Activated naive CD4-positive, alpha-beta T cell treated with Interleukin-2 at 50 U/mL for 16 hours (primary cell): ENCODE results near the gene ZDHHC20.

Source experiments
- DNase-seq: peaks from one replicate; pipeline ENCODE4 v3.0.0-alpha.2; 2020

The ZDHHC20 gene, protein sequence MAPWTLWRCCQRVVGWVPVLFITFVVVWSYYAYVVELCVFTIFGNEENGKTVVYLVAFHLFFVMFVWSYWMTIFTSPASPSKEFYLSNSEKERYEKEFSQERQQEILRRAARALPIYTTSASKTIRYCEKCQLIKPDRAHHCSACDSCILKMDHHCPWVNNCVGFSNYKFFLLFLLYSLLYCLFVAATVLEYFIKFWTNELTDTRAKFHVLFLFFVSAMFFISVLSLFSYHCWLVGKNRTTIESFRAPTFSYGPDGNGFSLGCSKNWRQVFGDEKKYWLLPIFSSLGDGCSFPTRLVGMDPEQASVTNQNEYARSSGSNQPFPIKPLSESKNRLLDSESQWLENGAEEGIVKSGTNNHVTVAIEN

DNA sequence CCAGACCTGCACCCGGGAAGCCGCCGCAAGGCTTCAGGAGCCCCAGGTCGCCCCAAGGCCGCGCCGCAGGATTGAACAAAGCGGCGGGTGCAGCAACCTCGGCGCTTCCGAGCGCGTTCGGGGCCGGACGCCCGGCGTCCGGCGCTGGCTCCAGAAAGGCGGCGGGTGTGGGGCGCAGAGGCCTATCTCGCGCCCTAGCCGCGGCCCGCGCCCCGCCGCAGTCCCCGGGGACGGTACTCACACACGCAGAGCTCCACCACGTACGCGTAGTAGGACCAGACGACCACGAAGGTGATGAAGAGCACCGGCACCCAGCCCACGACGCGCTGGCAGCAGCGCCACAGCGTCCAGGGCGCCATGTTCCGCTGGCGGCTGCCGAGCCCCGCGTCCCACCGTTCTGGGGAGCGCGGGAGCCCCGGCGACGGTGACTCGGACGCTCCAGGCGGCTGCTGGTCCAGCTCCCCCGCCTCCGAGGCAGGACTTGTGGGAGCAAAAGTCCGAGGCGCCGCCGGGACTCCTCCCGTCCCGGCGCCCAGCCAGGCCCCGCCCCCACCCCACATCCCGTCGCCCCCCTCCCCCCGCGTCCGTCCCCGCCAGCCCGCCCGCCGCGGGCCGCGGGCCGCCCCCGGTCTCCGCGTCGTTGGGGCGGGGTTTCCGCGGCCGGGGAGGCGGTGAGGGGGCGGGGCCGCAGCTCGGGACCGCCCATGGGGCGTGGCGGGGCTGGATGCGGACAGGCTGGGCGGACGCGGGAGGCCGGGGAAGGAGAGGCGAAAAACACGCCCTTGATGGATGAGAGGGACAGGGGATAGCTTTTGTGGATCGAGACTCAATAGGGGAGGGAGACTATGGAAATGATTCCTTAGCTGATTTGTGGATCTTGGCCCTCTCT lies at the start of gene ZDHHC20:
Gene ZDHHC20, minus strand, starts transcription at position 491 of the 889 bp plus-strand sequence. Its CDS starts 132 bp downstream, at position 359.
- peak; percentile 91 for DNase-seq

DNA sequence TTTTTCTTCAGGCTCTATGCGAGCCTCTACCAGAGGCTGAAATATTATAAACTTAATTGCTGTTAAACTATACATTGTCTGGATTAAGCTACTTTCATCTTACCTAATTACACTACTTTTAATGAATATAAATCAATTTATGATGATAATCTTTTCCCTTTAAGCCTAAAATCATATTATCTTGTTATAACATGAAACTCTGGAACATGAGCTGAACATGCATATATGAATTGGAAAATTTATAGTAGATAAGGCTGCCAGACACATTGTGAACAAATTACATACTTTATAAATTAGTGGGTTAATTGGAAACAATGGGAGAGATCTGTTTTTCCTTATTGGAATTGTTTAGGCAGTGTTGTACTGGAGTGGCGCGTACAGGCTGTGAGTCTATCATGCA lies 45.3 kb upstream of the ZDHHC20 start:
- DNase-seq = no peak

DNA sequence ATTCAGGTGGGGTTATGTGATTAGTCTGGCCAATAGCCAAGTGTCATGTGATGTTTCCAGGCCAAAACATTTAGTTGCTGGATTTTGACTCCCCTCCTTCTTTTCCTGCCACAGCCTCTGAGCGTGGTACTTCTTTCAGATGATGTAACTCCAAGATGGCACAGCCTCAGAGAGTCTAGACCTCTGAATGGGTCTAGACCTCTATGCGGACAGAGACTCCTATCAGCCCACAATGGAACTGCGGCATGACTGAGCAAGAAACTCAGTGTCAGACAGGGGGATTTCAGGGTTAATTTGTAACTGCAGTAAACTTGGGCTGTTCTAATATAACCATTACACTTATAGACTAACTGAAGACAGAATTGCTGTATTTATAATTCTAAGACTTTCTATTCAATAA lies 42.6 kb upstream of the ZDHHC20 start:
- DNase-seq = no peak

DNA sequence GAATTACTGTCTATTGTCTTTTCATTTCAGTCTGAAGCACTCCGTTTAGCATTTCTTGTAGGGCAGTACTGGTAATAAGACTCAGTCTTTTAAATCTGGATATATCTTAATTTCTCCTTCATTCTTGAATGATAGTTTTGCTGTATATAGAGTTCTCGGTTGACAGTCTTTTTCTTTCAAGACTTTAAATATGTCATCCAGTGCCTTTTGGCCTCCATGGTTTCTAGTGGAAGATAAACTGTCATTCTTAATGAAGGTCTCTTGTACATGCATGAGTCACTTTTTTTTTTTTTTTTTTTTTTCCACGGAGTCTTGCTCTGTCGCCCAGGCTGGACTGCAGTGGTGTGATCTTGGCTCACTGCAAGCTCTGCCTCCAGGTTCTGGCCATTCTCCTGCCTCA lies 27.2 kb upstream of the ZDHHC20 start:
- DNase-seq = no peak

DNA sequence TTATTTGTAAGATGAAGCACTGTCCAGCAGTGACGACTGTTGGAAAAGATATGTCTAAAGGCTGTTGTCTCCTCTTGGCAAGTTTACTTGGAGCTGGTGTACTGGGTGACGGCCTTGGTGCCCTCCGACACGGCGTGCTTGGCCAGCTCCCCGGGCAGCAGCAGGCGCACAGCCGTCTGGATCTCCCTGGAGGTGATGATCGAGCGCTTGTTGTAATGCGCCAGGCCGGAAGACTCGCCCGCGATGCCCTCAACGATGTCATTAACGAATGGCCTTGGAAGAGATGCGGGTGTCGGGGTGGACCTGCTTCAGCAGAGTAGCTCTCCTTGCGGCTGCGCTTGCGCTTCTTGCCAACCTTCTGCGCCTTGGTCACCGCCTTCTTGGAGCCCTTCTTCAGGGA lies 24.6 kb upstream of the ZDHHC20 start:
- no peak for DNase-seq

DNA sequence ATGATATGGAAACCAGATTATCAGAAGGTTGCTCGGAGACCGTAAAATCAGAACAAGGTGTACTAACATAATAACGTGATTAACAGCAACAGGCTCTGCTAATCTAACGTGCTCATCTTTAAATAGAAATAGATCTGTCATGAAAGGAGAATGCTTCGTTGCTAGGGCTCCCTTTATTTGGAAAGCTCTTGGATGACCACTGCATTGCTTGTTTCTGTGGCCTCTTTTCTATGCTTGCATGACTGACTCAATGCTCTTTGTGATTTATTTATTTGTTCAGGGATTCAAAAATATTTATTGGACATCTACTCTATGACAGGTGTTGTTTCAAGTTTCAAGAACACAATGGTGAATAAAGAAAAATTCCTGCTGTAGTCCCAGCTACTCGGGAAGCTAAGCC lies 22.3 kb upstream of the ZDHHC20 start:
- DNase-seq = no peak

DNA sequence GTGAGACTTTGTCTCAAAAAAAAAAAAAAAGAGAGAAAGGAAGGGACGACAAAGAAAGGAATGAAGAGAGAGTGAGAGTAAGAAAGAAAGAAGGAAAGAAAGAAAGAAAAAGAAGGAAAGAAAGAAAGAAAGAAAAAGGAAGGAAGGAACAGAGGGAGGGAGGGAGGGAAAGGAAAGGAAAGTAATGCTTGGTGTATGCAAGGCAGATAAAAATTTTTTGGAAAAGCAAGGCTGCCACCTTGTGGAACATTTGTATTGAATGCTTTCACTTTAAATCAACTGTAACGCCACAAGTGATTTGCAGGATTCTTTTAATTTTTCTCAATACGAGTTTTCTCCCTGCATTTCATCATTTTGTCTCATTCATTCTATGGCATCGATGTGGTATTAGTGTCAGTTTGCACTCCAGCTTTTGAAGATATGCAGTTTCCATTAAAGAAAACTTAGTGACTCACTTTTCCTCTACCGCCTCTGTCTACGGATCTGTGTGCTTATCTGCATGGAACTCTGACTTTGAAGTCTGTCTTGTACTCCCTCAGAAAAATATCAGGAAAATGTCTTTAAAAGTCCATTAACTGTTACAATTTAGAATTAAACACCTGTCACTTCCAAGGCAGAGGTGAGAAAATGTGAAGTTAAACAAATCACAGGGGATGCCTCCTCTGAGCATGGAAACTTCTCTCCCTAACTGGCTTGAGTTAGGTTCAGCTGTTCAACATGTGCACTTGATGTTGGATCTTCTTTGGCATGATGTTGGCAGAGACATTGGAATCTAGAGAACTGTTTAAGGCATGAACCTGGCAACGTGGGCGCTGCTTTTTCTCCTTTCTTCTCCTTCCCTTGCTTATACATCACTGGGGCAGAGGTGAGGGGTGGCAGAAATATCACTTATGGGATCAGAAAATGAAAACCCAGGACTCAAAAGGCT lies 20.0 kb upstream of the ZDHHC20 start:
- peak; percentile 17 for DNase-seq

DNA sequence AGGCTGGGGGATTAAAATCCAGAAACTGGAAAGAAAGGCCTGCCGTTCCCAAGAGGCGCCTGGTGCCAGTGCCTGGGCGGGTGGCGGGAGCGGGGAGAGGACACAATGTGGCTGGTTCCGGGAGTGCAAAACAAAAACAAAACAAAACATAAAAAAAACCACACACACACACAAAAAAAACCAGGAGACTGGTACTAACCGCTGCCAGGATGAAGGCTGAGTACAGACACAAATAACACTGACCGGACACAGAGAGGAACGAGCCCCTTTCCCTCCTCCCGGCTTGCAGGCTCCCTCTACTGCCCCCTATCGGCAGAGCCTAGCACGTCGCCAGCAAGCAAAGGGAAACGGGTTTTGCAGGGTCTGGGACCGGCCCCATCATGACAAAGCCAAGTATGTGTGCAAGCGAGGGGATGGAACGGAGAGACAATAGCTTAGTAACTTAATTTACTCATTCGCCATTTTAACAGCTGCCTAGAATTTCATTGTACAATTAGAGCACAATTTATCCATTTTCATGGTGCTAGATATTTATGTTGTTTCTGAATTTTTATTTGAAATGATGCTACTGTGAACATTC lies 17.9 kb upstream of the ZDHHC20 start:
- DNase-seq = peak; percentile 81

DNA sequence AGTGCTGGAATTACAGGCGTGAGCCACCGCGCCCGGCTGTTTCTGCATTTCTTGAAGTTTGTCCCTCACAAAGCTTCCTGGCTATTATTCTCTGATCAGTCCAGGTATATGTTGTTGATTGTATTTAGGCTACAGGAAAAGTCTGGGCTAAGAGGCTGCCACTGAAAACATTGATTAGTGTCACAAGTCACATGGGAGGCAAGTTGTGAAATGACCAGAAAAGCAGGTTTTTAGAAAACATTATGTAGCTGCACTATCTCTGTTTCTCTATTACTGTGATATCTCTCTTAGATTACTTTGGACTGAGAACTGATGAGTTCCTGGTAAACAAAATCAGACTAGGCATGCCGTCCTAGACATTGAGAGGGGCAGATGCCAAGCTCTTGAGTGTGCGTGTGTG lies 16.0 kb upstream of the ZDHHC20 start:
- DNase-seq = no peak

DNA sequence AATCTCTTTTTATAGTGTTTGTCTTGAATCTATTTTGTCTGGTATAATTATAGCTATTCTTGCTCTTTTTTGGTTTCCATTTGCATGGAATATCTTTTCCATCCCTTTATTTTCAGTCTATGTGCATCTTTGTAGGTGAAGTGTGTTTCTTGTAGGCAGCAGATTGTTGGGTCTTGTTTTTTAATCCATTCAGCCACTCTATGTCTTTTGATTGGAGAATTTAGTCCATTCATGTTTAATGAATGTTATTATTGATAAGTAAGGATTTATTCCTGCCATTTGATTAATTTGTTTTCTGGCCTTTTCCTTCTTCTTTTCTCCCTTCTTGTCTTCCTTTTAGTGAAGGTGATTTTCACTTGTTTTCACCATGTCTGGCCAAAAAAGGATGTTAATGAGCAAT lies 11.7 kb upstream of the ZDHHC20 start:
- no peak for DNase-seq

DNA sequence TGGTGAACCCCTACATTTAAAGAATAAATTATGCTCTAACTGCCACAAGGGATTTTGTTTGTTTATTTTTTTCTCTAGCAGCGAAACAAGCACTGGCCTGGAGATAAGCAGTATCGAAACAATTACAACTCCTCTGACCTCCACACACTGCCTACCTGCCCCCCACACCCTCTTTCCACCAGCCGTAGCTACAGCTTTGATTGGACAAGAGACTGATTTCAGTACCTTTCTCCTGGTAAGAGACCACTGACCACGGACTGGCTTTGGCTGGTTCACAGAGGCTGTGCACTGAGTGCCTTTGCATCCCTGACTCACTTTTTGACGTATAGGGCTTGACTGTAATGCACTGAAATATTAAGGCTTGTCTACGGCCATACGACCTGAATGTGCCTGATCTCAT lies 7.4 kb upstream of the ZDHHC20 start:
- no peak for DNase-seq

DNA sequence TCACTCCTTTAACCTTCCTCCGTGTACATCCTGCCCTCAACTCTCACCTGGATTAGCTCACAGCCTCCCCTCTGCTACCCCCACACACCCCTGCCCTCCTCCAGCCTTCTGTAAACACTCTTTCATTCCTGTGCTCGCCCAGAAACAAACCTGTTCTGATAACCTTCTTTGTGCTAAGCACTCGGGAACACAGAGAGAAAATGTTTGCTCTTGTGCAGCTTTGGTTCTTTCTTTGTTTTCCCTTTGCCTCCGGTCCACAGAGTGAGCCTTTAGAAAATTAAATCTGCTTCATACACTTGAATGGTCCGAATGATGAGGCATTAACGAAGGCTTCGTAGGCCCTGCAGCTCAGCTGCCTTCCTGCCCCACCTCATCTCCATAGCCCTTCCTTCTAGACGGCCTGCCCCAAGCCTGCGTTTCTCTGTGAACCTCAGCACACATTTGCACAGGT lies 6.6 kb upstream of the ZDHHC20 start:
- no peak for DNase-seq

DNA sequence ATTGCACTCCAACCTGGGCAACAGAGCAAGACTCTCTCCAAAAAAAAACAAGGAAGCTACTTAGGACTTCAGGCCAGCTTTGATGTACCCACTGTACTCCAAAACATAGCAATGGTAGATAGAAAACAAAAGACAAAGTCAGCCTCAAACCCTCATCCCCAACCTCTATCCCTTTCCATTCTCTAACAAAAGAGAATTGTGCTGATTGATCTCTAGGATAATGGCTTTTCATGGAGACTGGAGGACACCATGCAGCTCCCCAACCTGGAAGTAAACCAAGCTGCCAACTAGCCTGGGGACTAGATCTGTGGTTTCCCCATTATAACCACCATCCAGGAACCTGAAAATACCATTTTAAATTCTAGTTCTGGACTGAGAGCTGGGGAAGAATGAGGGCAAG lies 4.3 kb upstream of the ZDHHC20 start:
- no peak for DNase-seq

DNA sequence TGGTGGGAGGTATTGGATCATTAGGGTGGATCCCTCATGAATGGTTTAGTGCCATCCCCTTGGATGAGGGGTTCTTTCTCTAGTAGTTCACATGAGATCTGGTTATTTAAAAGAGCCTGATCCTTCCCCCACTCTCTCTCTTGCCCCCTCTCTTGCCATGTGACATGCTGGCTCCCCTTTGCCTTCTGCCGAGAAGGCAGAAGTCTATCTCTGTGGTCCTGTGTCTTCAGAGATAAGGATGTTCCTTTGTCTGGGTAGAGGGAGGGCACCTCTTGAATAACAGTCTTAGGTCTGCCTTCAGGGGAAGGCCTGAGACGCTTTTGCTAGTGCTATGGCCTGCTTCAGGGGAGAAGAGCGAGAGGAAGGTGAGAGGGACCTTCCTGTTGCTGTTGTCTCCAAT lies 2.0 kb upstream of the ZDHHC20 start:
- DNase-seq = no peak

DNA sequence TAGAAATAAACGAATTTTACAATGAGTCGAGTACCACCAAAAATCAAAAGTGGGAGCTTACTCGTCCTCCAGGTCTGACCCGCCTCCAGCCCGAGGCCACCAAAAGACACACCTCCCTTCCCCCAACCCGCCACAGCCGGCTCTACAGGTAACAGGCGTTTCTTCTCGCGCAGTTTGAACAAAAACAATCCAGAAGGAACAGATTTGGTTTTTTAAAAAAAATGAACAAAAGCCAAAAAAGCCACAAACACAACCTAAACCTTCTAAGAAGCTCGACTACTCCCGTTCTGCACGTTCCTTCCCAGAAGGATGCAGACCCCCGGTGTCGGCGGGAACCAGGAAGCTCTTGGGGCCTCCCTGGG lies 671 bp downstream of the ZDHHC20 start:
- DNase-seq = peak; percentile 53

DNA sequence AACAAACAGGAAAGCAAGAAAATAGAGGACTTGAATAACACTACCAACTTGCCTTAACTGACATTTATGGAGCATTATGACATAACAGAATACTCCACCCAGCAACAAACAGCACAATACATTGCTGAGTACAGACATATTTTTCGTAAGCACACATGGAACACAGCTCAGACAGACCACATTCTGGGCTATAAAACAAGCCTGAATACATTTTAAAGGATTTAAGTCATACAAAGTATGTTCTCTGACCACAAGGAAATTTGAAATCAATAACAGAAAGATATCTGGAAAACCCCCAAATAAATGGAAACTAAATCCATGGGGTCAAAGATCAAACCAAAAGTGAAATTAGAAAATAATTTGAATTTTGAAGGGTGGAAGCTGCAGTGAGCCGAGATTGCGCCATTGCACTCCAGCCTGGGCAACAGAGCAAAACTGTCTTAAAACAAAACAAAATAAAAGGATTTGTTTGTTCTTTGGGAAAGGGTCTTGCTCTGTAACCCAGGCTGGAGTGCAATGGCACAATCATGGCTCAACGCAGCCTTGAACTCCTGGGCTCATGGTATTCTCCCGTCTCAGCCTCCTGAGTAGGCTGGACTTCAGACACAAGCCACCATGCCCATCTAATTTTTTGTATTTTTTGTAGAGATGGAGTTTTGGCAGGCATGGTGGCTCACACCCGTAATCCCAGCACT lies 5.6 kb downstream of the ZDHHC20 start:
- DNase-seq = no peak

DNA sequence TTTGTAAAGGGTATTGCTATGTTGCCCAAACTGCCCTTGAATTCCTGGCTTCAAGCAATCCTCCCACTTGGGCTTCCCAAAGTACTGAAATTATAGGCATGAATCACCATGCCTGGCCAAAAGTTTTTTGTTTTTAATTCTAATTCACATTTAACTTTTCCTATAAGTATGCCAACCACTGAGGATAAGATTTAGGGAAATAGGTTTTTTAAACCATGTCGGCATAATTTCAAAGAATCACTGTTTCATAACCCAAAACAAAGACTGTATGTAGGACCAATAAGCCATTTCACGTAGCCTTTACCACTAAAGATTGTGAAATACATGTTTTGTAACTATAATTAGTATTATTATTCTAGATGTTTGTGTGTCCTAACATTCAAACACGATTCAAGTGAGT lies 8.2 kb downstream of the ZDHHC20 start:
- DNase-seq = no peak

DNA sequence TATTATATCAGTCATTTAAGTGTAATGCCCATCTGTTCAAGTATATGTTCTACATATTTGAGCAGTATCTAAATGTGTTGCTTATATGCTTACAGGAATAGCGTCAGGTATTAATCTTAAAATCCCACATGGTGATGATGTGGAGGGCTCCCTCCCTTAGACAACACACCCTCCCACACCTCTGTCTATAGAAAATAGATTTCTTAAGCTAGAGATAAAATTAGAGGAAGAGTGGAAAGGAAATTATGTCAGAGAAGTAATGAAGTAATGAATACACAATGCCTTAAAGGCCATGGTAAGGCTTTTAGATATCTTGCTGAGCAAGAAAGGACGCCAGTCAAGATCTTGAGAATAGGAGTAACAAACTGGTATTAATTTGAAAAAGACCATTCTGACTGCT lies 12.4 kb downstream of the ZDHHC20 start:
- DNase-seq = no peak

DNA sequence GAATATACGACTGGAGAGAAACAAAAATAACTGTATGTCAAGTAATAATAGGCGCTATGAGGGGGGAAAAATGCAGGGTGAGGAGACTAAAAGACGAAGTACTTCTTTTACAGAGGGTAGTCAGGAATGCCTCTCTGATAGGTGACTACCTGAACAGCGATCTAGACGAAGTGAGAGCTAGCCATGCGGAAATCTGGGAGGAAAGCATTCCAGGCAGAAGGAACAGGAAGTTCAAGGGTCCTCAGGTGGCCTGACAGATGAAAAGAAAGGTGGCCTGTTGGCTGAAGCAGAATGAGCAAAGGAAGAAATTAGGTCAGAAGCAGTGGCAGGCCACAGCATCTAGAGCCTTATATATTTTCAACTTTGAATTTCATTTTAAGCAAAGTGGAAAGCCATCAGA lies 13.3 kb downstream of the ZDHHC20 start:
- no peak for DNase-seq

DNA sequence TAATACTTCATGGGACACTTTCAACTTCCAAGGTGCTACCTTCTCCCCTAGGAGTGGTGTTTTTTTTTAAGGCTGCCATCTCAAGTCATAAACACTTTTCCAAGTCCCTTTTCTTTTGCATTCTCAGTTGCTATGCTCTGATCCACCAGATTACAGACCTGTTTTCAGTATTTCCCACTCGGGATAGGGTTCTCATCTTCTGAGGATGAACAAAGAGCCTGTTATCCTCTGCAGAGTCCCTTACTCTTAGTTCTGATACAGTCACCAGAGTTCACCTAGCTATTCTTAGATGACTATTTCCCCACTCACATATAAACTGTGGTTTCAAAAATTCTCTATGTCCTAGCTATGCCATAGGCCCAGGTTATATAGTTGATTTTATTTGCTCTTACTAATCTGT lies 15.9 kb downstream of the ZDHHC20 start:
- DNase-seq = no peak

DNA sequence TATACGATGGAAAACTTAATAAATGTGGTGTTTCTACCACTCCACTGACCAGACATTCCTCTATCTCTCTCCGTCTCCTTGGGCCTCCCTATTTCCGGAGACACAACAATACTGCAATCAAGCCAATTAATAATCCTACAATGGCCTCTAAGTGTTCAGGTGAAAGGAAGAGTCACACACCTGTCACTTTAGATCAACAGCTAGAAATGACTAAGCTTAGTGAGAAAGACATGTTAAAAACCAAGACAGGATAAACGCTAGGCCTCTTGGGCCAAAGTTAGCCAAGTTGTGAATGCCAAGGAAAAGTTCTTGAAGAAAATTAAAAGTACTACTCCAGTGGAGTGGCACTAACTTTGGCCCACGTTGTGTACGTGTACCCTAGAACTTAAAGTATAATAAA lies 22.5 kb downstream of the ZDHHC20 start:
- DNase-seq = no peak

DNA sequence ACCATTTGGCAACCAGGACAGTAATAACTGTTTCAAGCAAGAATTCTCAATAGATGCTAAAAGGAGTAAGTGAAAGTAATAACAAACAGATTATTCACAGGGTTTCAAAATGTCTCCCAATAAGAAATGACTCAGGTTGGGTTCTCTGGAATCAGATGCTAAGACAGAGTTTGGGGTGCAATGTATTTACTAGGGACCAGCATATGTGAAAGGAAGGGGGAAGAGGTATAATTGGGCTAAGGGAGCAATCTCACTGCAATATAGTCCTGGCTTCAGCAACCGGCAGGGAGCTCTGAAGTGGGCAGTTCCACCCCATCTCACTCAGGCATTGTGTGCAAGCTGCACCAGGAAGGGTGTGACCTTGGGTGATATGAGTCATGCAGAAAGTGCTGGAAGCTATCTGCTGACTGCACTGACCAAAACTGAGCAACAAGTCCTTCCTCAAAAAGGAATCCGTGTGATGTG lies 23.4 kb downstream of the ZDHHC20 start:
- peak; percentile 44 for DNase-seq
